ENCODE data around the gene LAMC3.
A peak's percentile ranks its signal among the peaks of the same experiment; 100 is the strongest.

The LAMC3 gene

DNA sequence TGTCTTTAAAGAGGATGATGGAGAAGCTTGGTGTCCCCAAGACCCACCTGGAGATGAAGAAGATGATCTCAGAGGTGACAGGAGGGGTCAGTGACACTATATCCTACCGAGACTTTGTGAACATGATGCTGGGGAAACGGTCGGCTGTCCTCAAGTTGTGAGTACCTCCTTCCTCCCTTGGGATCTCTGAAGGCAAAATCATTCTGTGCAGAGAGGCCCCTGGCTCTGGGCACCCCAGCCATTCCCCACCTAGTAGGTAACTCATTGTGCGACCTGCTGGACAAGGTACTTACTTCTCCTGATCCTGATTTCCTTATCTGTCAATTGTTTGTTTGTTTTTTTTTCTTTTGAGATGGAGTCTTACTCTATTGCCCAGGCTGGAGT, 108.8 kb downstream of the LAMC3 start:
- peaks cover 0 to 16% (median 6%) of the 10 kb centered on the region in 4 experiments for H3K4me1 ChIP-seq (ENCODE audit: control extremely low read depth in 1 of 4, control insufficient read depth in 4 of 4, insufficient read depth in 4 of 4, low read length in 3 of 4)
- peak overlapping the region in 1 of 2 experiments; percentile 40 for H3K27ac ChIP-seq (ENCODE audit: insufficient read depth in 1 of 2, low read depth in 1 of 2, low read length in 2 of 2, poor library complexity in 1 of 2, severe bottlenecking in 2 of 2)
- H3K4me3 ChIP-seq (ENCODE audit: control insufficient read depth in 1 of 7, extremely low read depth in 1 of 7, insufficient read depth in 4 of 7, low read depth in 2 of 7, low read length in 6 of 7), result no peak overlapping the region
- no peaks in the 10 kb centered on the region for H3K9me3 ChIP-seq (ENCODE audit: control extremely low read depth in 1 of 5, control insufficient read depth in 4 of 5, insufficient read depth in 2 of 5, low read depth in 1 of 5, low read length in 4 of 5)
- no peaks in the 10 kb centered on the region for H3K27me3 ChIP-seq (replicated peaks in 2 of 5; ENCODE audit: control insufficient read depth in 4 of 5, insufficient read depth in 5 of 5, low read length in 4 of 5)
- peaks cover 0 to 2% (median 0%) of the 10 kb centered on the region in 4 experiments for H3K36me3 ChIP-seq (ENCODE audit: control insufficient read depth in 4 of 4, insufficient read depth in 4 of 4, low read length in 3 of 4)
- ChIA-PET CTCF (no interaction called here), POLR2A (no interaction called here)
- no peak for DNase-seq
- 88% methylated on average over 4 of the region's 4 CpGs for WGBS (ENCODE audit: insufficient coverage)

DNA sequence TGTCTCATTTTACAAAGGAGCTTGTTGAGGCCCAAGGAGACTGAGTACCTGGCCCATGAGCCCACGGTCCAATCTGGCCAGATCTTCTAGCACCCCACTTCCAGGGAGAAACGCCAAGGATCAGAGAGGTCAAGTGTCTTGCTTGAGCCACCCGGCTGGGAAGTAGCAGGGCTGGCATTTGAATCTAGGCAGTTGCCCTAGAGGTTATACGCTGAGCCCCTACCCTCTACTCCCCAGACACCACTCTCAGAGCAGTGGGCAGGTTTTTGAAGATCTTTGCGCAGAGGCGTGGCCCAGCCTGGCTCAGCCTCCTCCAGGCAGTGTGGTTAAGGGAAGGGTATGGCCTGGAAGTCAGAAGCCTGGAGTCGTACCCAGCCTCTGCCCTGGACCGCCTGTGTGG, 110.6 kb downstream of the LAMC3 start:
- POLR2A ChIA-PET, result no interaction called here
- CTCF ChIA-PET, result no interaction called here

DNA sequence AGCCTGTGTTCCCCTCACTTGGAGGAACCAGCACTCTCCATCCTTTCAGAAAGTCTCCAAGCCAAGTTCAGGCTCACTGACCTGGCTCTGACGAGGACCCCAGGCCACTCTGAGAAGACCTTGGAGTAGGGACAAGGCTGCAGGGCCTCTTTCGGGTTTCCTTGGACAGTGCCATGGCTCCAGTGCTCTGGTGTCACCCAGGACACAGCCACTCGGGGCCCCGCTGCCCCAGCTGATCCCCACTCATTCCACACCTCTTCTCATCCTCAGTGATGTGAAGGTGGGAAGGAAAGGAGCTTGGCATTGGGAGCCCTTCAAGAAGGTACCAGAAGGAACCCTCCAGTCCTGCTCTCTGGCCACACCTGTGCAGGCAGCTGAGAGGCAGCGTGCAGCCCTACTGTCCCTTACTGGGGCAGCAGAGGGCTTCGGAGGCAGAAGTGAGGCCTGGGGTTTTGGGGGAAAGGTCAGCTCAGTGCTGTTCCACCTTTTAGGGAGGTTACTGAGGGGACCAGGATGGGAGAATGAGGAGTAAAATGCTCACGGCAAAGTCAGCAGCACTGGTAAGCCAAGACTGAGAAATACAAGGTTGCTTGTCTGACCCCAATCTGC, 111.8 kb downstream of the LAMC3 start:
- Histone ChIP-seq H3K9me3 (ENCODE audit: control extremely low read depth in 1 of 5, control insufficient read depth in 4 of 5, insufficient read depth in 2 of 5, low read depth in 1 of 5, low read length in 4 of 5) (no peaks in the 10 kb centered on the region), H3K4me3 (ENCODE audit: control insufficient read depth in 1 of 7, extremely low read depth in 1 of 7, insufficient read depth in 4 of 7, low read depth in 2 of 7, low read length in 6 of 7) (no peak overlapping the region), H3K27ac (ENCODE audit: insufficient read depth in 1 of 2, low read depth in 1 of 2, low read length in 2 of 2, poor library complexity in 1 of 2, severe bottlenecking in 2 of 2) (no peak overlapping the region), H3K27me3 (replicated peaks in 2 of 5; ENCODE audit: control insufficient read depth in 4 of 5, insufficient read depth in 5 of 5, low read length in 4 of 5) (no peaks in the 10 kb centered on the region), H3K4me1 (ENCODE audit: control extremely low read depth in 1 of 4, control insufficient read depth in 4 of 4, insufficient read depth in 4 of 4, low read length in 3 of 4) (peaks cover 0 to 23% (median 12%) of the 10 kb centered on the region in 4 experiments), H3K36me3 (ENCODE audit: control insufficient read depth in 4 of 4, insufficient read depth in 4 of 4, low read length in 3 of 4) (peaks cover 0 to 2% (median 0%) of the 10 kb centered on the region in 4 experiments)
- DNase-seq, result no peak
- ChIA-PET CTCF (interaction anchor here (0.8 kb wide), 1 partner anchor 14 kb away, joined by 3 read pairs; no protein-coding TSS in a partner anchor), POLR2A (no interaction called here)
- WGBS (ENCODE audit: insufficient coverage), result 100% methylated on average over 4 of the region's 7 CpGs

More for the DNA sequence above, 110.6 kb downstream of the LAMC3 start:
- Histone ChIP-seq H3K9me3 (ENCODE audit: control extremely low read depth in 1 of 5, control insufficient read depth in 4 of 5, insufficient read depth in 2 of 5, low read depth in 1 of 5, low read length in 4 of 5) (no peaks in the 10 kb centered on the region), H3K4me3 (ENCODE audit: control insufficient read depth in 1 of 7, extremely low read depth in 1 of 7, insufficient read depth in 4 of 7, low read depth in 2 of 7, low read length in 6 of 7) (no peak overlapping the region), H3K27me3 (replicated peaks in 2 of 5; ENCODE audit: control insufficient read depth in 4 of 5, insufficient read depth in 5 of 5, low read length in 4 of 5) (no peaks in the 10 kb centered on the region), H3K36me3 (ENCODE audit: control insufficient read depth in 4 of 4, insufficient read depth in 4 of 4, low read length in 3 of 4) (peaks cover 0 to 2% (median 0%) of the 10 kb centered on the region in 4 experiments), H3K27ac (ENCODE audit: insufficient read depth in 1 of 2, low read depth in 1 of 2, low read length in 2 of 2, poor library complexity in 1 of 2, severe bottlenecking in 2 of 2) (no peak overlapping the region), H3K4me1 (ENCODE audit: control extremely low read depth in 1 of 4, control insufficient read depth in 4 of 4, insufficient read depth in 4 of 4, low read length in 3 of 4) (peaks cover 0 to 18% (median 8%) of the 10 kb centered on the region in 4 experiments)
- WGBS (ENCODE audit: insufficient coverage), result 94% methylated on average over 4 of the region's 8 CpGs
- no peak for DNase-seq

DNA sequence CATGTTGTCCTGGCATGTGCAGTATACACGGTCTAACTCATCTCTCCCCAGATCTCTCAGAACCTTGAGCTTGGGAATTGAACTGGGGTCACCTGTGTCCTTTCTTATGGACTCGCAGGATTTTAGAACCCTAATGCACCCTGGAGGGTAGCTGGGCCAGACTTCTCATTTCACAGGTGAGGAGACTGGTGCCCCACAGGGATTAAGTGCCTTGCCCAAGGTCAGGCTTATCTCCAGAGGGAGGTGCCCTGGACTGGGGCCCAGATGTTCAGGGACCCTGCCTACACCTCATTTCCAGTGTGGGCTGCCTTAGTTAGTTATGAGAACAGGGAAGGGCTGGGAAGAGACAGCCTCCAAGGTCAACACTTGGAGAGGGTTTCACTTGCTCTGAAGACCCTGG, 112.4 kb downstream of the LAMC3 start:
- DNase-seq, result no peak
- Histone ChIP-seq H3K27me3 (replicated peaks in 2 of 5; ENCODE audit: control insufficient read depth in 4 of 5, insufficient read depth in 5 of 5, low read length in 4 of 5) (no peaks in the 10 kb centered on the region), H3K4me3 (ENCODE audit: control insufficient read depth in 1 of 7, extremely low read depth in 1 of 7, insufficient read depth in 4 of 7, low read depth in 2 of 7, low read length in 6 of 7) (no peak overlapping the region), H3K9me3 (ENCODE audit: control extremely low read depth in 1 of 5, control insufficient read depth in 4 of 5, insufficient read depth in 2 of 5, low read depth in 1 of 5, low read length in 4 of 5) (no peaks in the 10 kb centered on the region), H3K36me3 (ENCODE audit: control insufficient read depth in 4 of 4, insufficient read depth in 4 of 4, low read length in 3 of 4) (peaks cover 0 to 2% (median 0%) of the 10 kb centered on the region in 4 experiments), H3K27ac (ENCODE audit: insufficient read depth in 1 of 2, low read depth in 1 of 2, low read length in 2 of 2, poor library complexity in 1 of 2, severe bottlenecking in 2 of 2) (no peak overlapping the region), H3K4me1 (ENCODE audit: control extremely low read depth in 1 of 4, control insufficient read depth in 4 of 4, insufficient read depth in 4 of 4, low read length in 3 of 4) (peaks cover 4 to 28% (median 16%) of the 10 kb centered on the region in 4 experiments)
- CTCF ChIA-PET, result interaction anchor here (0.8 kb wide), 1 partner anchor 15 kb away, joined by 3 read pairs; no protein-coding TSS in a partner anchor
- POLR2A ChIA-PET, result no interaction called here
- 87% methylated on average over 2 of the region's 2 CpGs for WGBS (ENCODE audit: insufficient coverage)

DNA sequence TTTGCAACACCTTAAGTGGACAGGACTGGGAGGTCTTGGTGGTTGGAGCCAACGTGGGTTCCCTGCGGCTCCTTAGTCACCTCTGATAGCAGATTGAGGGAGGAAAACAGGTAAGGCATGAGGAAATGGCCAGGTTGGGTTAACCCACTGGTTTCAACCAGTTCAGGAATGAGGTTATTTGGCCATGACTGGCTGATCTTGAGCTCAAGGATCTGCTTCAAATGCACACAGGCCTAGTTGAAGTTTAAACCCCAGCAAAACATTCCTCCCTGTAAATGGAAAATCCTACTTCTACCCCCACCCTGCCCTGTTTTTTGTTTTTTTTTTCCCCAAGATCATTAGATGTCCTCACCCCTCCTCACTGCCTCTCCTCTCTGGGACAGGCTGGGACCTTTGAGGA, 113.2 kb downstream of the LAMC3 start:
- Histone ChIP-seq H3K4me1 (ENCODE audit: control extremely low read depth in 1 of 4, control insufficient read depth in 4 of 4, insufficient read depth in 4 of 4, low read length in 3 of 4) (peaks cover 6 to 27% (median 17%) of the 10 kb centered on the region in 4 experiments), H3K9me3 (ENCODE audit: control extremely low read depth in 1 of 5, control insufficient read depth in 4 of 5, insufficient read depth in 2 of 5, low read depth in 1 of 5, low read length in 4 of 5) (no peaks in the 10 kb centered on the region), H3K4me3 (ENCODE audit: control insufficient read depth in 1 of 7, extremely low read depth in 1 of 7, insufficient read depth in 4 of 7, low read depth in 2 of 7, low read length in 6 of 7) (no peak overlapping the region), H3K27ac (ENCODE audit: insufficient read depth in 1 of 2, low read depth in 1 of 2, low read length in 2 of 2, poor library complexity in 1 of 2, severe bottlenecking in 2 of 2) (no peak overlapping the region), H3K36me3 (ENCODE audit: control insufficient read depth in 4 of 4, insufficient read depth in 4 of 4, low read length in 3 of 4) (peaks cover 0 to 2% (median 1%) of the 10 kb centered on the region in 4 experiments), H3K27me3 (replicated peaks in 2 of 5; ENCODE audit: control insufficient read depth in 4 of 5, insufficient read depth in 5 of 5, low read length in 4 of 5) (no peaks in the 10 kb centered on the region)
- POLR2A ChIA-PET, result no interaction called here
- DNase-seq, result no peak
- 100% methylated on average over 2 of the region's 2 CpGs for WGBS (ENCODE audit: insufficient coverage)
- CTCF ChIA-PET, result no interaction called here

DNA sequence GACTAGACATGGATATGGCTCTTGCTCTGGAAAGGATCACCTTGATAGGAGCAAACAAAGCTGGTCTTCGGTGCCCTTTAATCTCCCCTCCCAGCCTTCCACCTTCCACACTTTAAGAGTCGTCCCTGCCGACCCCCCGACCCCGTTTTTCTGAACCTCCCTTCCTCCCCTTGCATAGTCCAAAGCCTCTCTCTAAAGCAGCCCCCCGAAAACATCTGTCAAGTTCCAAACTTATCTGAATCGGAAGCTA, 116.0 kb downstream of the LAMC3 start:
- Histone ChIP-seq H3K27me3 (replicated peaks in 2 of 5; ENCODE audit: control insufficient read depth in 4 of 5, insufficient read depth in 5 of 5, low read length in 4 of 5) (no peaks in the 10 kb centered on the region), H3K4me1 (ENCODE audit: control extremely low read depth in 1 of 4, control insufficient read depth in 4 of 4, insufficient read depth in 4 of 4, low read length in 3 of 4) (peaks cover 6 to 20% (median 15%) of the 10 kb centered on the region in 4 experiments), H3K27ac (ENCODE audit: insufficient read depth in 1 of 2, low read depth in 1 of 2, low read length in 2 of 2, poor library complexity in 1 of 2, severe bottlenecking in 2 of 2) (peak overlapping the region; percentile 90 to 99), H3K36me3 (ENCODE audit: control insufficient read depth in 4 of 4, insufficient read depth in 4 of 4, low read length in 3 of 4) (peaks cover 7 to 29% (median 21%) of the 10 kb centered on the region in 4 experiments), H3K9me3 (ENCODE audit: control extremely low read depth in 1 of 5, control insufficient read depth in 4 of 5, insufficient read depth in 2 of 5, low read depth in 1 of 5, low read length in 4 of 5) (no peaks in the 10 kb centered on the region), H3K4me3 (ENCODE audit: control insufficient read depth in 1 of 7, extremely low read depth in 1 of 7, insufficient read depth in 4 of 7, low read depth in 2 of 7, low read length in 6 of 7) (peak overlapping the region; percentile 29 to 99 (median 93))
- 0% methylated on average over 6 of the region's 7 CpGs for WGBS (ENCODE audit: insufficient coverage)
- ChIA-PET POLR2A (interaction anchor here (0.8 to 1.3 kb wide), 3 partner anchors 8 to 40 kb away, joined by 3 read pairs; no protein-coding TSS in a partner anchor), CTCF (interaction anchor here (1.1 kb wide), 2 partner anchors 11 to 26 kb away, joined by 3 read pairs; no protein-coding TSS in a partner anchor)
- no peak for DNase-seq

DNA sequence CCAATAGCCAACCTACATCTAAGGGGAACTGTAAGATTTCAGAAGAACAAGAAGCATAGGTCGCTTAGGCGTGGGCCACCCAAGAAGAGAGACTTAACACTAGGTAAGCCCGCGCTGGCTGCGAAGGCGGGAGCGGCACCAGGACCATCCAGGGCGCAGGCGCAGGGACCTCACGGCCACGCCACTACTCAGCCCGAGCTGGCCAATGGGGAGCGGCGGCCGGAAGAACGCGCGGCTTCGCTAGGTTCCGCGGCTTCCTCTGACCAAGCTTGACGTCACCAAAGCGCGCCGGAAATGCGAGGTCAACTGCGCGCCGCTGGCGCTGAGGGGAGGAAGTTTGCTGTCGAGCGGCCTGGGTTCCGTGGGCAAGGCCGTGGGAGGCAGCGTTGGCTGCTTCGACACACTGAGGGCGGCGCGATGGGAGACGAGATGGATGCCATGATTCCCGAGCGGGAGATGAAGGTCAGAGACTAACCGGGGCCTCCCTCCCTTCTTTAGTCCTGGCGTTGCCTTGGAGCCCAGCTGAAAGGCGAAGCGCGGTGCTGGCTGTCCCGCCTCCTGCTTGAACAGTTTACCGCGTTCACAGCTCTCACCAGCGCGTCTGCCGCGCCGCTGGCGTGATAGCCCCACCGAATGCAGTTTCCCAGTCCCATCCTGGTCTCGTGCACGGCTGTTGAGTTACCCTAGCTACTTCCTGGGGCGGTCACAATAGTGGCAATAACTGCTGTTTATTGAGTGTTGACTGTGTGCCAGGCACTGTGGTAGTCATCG, 116.5 kb downstream of the LAMC3 start, which contains the start of gene NUP214:
TSS of gene NUP214 (plus strand) at position 299 of the 771 bp plus-strand sequence. CDS start at position 418, 119 bp downstream.
- ChIA-PET POLR2A (interaction anchor here (0.6 to 1.3 kb wide), 4 partner anchors 9 to 1877 kb away, joined by 3 read pairs; no protein-coding TSS in a partner anchor), CTCF (interaction anchor here (1.1 kb wide), 2 partner anchors 10 to 26 kb away, joined by 3 read pairs; no protein-coding TSS in a partner anchor)
- Histone ChIP-seq H3K4me3 (ENCODE audit: control insufficient read depth in 1 of 7, extremely low read depth in 1 of 7, insufficient read depth in 4 of 7, low read depth in 2 of 7, low read length in 6 of 7) (peak within 1 kb of the TSS; percentile 61 to 99 (median 93)), H3K4me1 (ENCODE audit: control extremely low read depth in 1 of 4, control insufficient read depth in 4 of 4, insufficient read depth in 4 of 4, low read length in 3 of 4) (peaks cover 6 to 20% (median 15%) of the 10 kb centered on the region in 4 experiments), H3K9me3 (ENCODE audit: control extremely low read depth in 1 of 5, control insufficient read depth in 4 of 5, insufficient read depth in 2 of 5, low read depth in 1 of 5, low read length in 4 of 5) (no peaks in the 10 kb centered on the region), H3K27me3 (replicated peaks in 2 of 5; ENCODE audit: control insufficient read depth in 4 of 5, insufficient read depth in 5 of 5, low read length in 4 of 5) (no peaks in the 10 kb centered on the region), H3K27ac (ENCODE audit: insufficient read depth in 1 of 2, low read depth in 1 of 2, low read length in 2 of 2, poor library complexity in 1 of 2, severe bottlenecking in 2 of 2) (peak within 1 kb of the TSS; percentile 90 to 99), H3K36me3 (ENCODE audit: control insufficient read depth in 4 of 4, insufficient read depth in 4 of 4, low read length in 3 of 4) (peaks cover 7 to 32% (median 23%) of the 10 kb centered on the region in 4 experiments)
- WGBS (ENCODE audit: insufficient coverage), result under 1% methylated on average over 53 of the region's 61 CpGs
- DNase-seq, result peak; percentile 99

Measured in common myeloid progenitor, CD34-positive (primary cell).